ENCODE results near the gene SSTR5.
"Not testable (repeated sequence)": the region's sequence is repeated elsewhere in the genome, so short reads cannot be mapped to it uniquely, and the experiment has no call there.

SSTR5 gene

GRCh38 chr16:1072526-1073261 lies at the start of gene SSTR5:
TSS of gene SSTR5 (plus strand) at chr16:1072747. CDS start at chr16:1078869, 6,122 bp downstream.
- DNase-seq, result no peak

- no peak for DNase-seq
Observed at GRCh38 chr16:1024138-1024537, 48.4 kb upstream of the SSTR5 start.

GRCh38 chr16:1025183-1025809 lies 47.3 kb upstream of the SSTR5 start:
- not testable (repeated sequence) for DNase-seq

- DNase-seq, result no peak
Observed at GRCh38 chr16:1026057-1026783, 46.3 kb upstream of the SSTR5 start.

GRCh38 chr16:1026784-1027500 lies 45.6 kb upstream of the SSTR5 start:
- no peak for DNase-seq

GRCh38 chr16:1027501-1027815 lies 45.1 kb upstream of the SSTR5 start:
- no peak for DNase-seq

GRCh38 chr16:1028056-1028455 lies 44.5 kb upstream of the SSTR5 start:
- DNase-seq, result no peak

GRCh38 chr16:1028524-1029258 lies 43.9 kb upstream of the SSTR5 start:
- no peak for DNase-seq

- no peak for DNase-seq
Observed at GRCh38 chr16:1029259-1029545, 43.3 kb upstream of the SSTR5 start.

- no peak for DNase-seq
Observed at GRCh38 chr16:1030473-1030901, 42.1 kb upstream of the SSTR5 start.

GRCh38 chr16:1031666-1032065 lies 40.9 kb upstream of the SSTR5 start:
- no peak for DNase-seq

GRCh38 chr16:1032607-1033006 lies 39.9 kb upstream of the SSTR5 start:
- DNase-seq, result no peak

- DNase-seq, result no peak
Observed at GRCh38 chr16:1033128-1033679, 39.3 kb upstream of the SSTR5 start.

GRCh38 chr16:1034230-1035065 lies 38.1 kb upstream of the SSTR5 start:
- DNase-seq, result no peak

GRCh38 chr16:1035066-1035415 lies 37.5 kb upstream of the SSTR5 start:
- no peak for DNase-seq

GRCh38 chr16:1036166-1036565 lies 36.4 kb upstream of the SSTR5 start:
- no peak for DNase-seq

GRCh38 chr16:1036726-1037393 lies 35.7 kb upstream of the SSTR5 start:
- DNase-seq, result peak; percentile 51

- peak; percentile 55 for DNase-seq
Observed at GRCh38 chr16:1037394-1038257, 34.9 kb upstream of the SSTR5 start.

GRCh38 chr16:1038932-1039331 lies 33.6 kb upstream of the SSTR5 start:
- DNase-seq, result no peak

- no peak for DNase-seq
Observed at GRCh38 chr16:1039762-1040161, 32.8 kb upstream of the SSTR5 start.
